WTC11 (cell line): ENCODE measurements around the gene CLIP1. TPM values are rescaled to one million over a fixed set of nuclear protein-coding genes. Genes with fewer than 3 reads are reported as not detected.
A peak's percentile ranks its signal among the peaks of the same experiment; 100 is the strongest.

Source experiments
- CREB1 ChIP-seq: sonication (generic); formaldehyde crosslinking; IDR thresholded peaks from 2 replicates; pipeline ENCODE4 v1.8.0; 2023; ENCODE audit warnings: mild to moderate bottlenecking, missing genetic modification reagents
- E2F4 ChIP-seq: sonication (generic); formaldehyde crosslinking; IDR thresholded peaks from 2 replicates; pipeline ENCODE4 v1.8.1; 2022; ENCODE audit warnings: low read depth, mild to moderate bottlenecking, moderate library complexity, missing genetic modification reagents, borderline replicate concordance
- ELF4 ChIP-seq: sonication (generic); formaldehyde crosslinking; IDR thresholded peaks from 2 replicates; pipeline ENCODE4 v1.8.1; 2022; ENCODE audit warnings: low read depth, mild to moderate bottlenecking, moderate library complexity, missing genetic modification reagents
- FOXP1 ChIP-seq: sonication (generic); formaldehyde crosslinking; IDR thresholded peaks from 2 replicates; pipeline ENCODE4 v1.8.0; 2022; ENCODE audit warnings: missing genetic modification reagents, mild to moderate bottlenecking, moderate library complexity, borderline replicate concordance
- FOXP4 ChIP-seq: sonication (generic); formaldehyde crosslinking; IDR thresholded peaks from 2 replicates; pipeline ENCODE4 v1.8.0; 2022; ENCODE audit warnings: mild to moderate bottlenecking, missing genetic modification reagents
- HMGA2 ChIP-seq: fragments of 250-450 bp; sonication (Bioruptor Pico); IDR thresholded peaks from 2 replicates; pipeline ENCODE4 v1.4.0; 2021; ENCODE audit warnings: mild to moderate bottlenecking, moderate library complexity
- HMGXB4 ChIP-seq: sonication (generic); formaldehyde crosslinking; IDR thresholded peaks from 2 replicates; pipeline ENCODE4 v1.8.1; 2023; ENCODE audit warnings: mild to moderate bottlenecking, moderate library complexity, missing genetic modification reagents
- JAZF1 ChIP-seq: fragments of 250-450 bp; sonication (Bioruptor Pico); IDR thresholded peaks from 2 replicates; pipeline ENCODE4 v1.9.0; 2021; ENCODE audit warnings: moderate library complexity, mild to moderate bottlenecking, inconsistent platforms
- JUN ChIP-seq: sonication (generic); formaldehyde crosslinking; IDR thresholded peaks from 2 replicates; pipeline ENCODE4 v1.8.0; 2023; ENCODE audit warnings: mild to moderate bottlenecking, missing genetic modification reagents
- MXD4 ChIP-seq: fragments of 250-450 bp; sonication (Bioruptor Pico); IDR thresholded peaks from 2 replicates; pipeline ENCODE4 v1.8.0; 2021; ENCODE audit warnings: mild to moderate bottlenecking, moderate library complexity, borderline replicate concordance
- NFE2L1 ChIP-seq: sonication (generic); formaldehyde crosslinking; IDR thresholded peaks from 2 replicates; pipeline ENCODE4 v1.8.1; 2023; ENCODE audit warnings: missing genetic modification reagents
- NFYB ChIP-seq: sonication (generic); formaldehyde crosslinking; conservative IDR thresholded peaks from 2 replicates; pipeline ENCODE4 v1.8.0; 2022; ENCODE audit warnings: low read depth, missing genetic modification reagents
- NR1H2 ChIP-seq: sonication (generic); formaldehyde crosslinking; IDR thresholded peaks from 2 replicates; pipeline ENCODE4 v1.9.0; 2021; ENCODE audit warnings: mild to moderate bottlenecking, moderate library complexity, missing genetic modification reagents
- NR2C2 ChIP-seq: sonication (generic); formaldehyde crosslinking; IDR thresholded peaks from 2 replicates; pipeline ENCODE4 v1.8.0; 2022; ENCODE audit warnings: mild to moderate bottlenecking, missing genetic modification reagents
- PRRX2 ChIP-seq: fragments of 250-450 bp; sonication (Bioruptor Pico); IDR thresholded peaks from 2 replicates; pipeline ENCODE4 v1.8.0; 2021; ENCODE audit warnings: mild to moderate bottlenecking
- SOX15 ChIP-seq: fragments of 250-450 bp; sonication (Bioruptor Pico); IDR thresholded peaks from 2 replicates; pipeline ENCODE4 v1.9.0; 2021; ENCODE audit warnings: mild to moderate bottlenecking
- TCF7 ChIP-seq: sonication (generic); formaldehyde crosslinking; IDR thresholded peaks from 2 replicates; pipeline ENCODE4 v1.8.0; 2022; ENCODE audit warnings: mild to moderate bottlenecking, low read depth, missing genetic modification reagents, moderate library complexity
- TEAD4 ChIP-seq: sonication (generic); formaldehyde crosslinking; IDR thresholded peaks from 2 replicates; pipeline ENCODE4 v1.8.0; 2022; ENCODE audit warnings: mild to moderate bottlenecking, missing genetic modification reagents
- TP53 ChIP-seq: sonication (generic); formaldehyde crosslinking; IDR thresholded peaks from 2 replicates; pipeline ENCODE4 v1.8.1; 2023; ENCODE audit warnings: mild to moderate bottlenecking, missing genetic modification reagents
- USF1 ChIP-seq: sonication (generic); formaldehyde crosslinking; IDR thresholded peaks from 2 replicates; pipeline ENCODE4 v1.8.0; 2022; ENCODE audit warnings: mild to moderate bottlenecking, missing genetic modification reagents
- ZMAT4 ChIP-seq: fragments of 250-450 bp; sonication (Bioruptor Pico); IDR thresholded peaks from 2 replicates; pipeline ENCODE4 v1.9.0; 2021; ENCODE audit warnings: mild to moderate bottlenecking
- ZNF219 ChIP-seq: sonication (generic); formaldehyde crosslinking; IDR thresholded peaks from 2 replicates; pipeline ENCODE4 v1.8.0; 2023; ENCODE audit warnings: missing genetic modification reagents, mild to moderate bottlenecking, borderline replicate concordance
- ZNF263 ChIP-seq: sonication (generic); formaldehyde crosslinking; IDR thresholded peaks from 2 replicates; pipeline ENCODE4 v1.8.1; 2022; ENCODE audit warnings: low read depth, mild to moderate bottlenecking, moderate library complexity, missing genetic modification reagents
- ZNF317 ChIP-seq: sonication (generic); formaldehyde crosslinking; IDR thresholded peaks from 2 replicates; pipeline ENCODE4 v1.8.1; 2023; ENCODE audit warnings: low read depth, mild to moderate bottlenecking, moderate library complexity, missing genetic modification reagents, borderline replicate concordance
- ZNF416 ChIP-seq: fragments of 250-450 bp; sonication (Bioruptor Pico); IDR thresholded peaks from 2 replicates; pipeline ENCODE4 v1.9.0; 2021; ENCODE audit warnings: mild to moderate bottlenecking, inconsistent platforms
- ZNF423 ChIP-seq: fragments of 250-450 bp; sonication (Bioruptor Pico); IDR thresholded peaks from 2 replicates; pipeline ENCODE4 v2.1.2; 2022; ENCODE audit warnings: mild to moderate bottlenecking, moderate library complexity
- ZNF512 ChIP-seq: sonication (generic); formaldehyde crosslinking; IDR thresholded peaks from 2 replicates; pipeline ENCODE4 v1.8.1; 2022; ENCODE audit warnings: missing genetic modification reagents, borderline replicate concordance
- ZNF532 ChIP-seq: fragments of 250-450 bp; sonication (Bioruptor Pico); IDR thresholded peaks from 2 replicates; pipeline ENCODE4 v1.9.0; 2021; ENCODE audit warnings: mild to moderate bottlenecking, borderline replicate concordance
- total RNA-seq: library from RNA; stranded (reverse); gene quantifications from 3 replicates; pipeline ENCODE4 v1.2.3, GENCODE V29; 2021

CLIP1 gene
- total RNA-seq, 1 experiment from 2014 or later = 24.9 TPM

- peak; percentile 72; the same call in 1 of the 2 replicates for TF ChIP-seq HMGXB4 (CRISPR knock-in tag)
- no peak for TF ChIP-seq ZNF423 (CRISPR knock-in tag)
- no peak for TF ChIP-seq TCF7 (CRISPR knock-in tag)
- TF ChIP-seq TP53 (CRISPR knock-in tag) = 0 out of 2 replicates have a peak, but pooled peaks have one; percentile 32
- TF ChIP-seq HMGA2 (CRISPR knock-in tag) = no peak
- no peak for TF ChIP-seq MXD4
- no peak for TF ChIP-seq SOX15 (CRISPR knock-in tag)
- TF ChIP-seq FOXP1 (CRISPR knock-in tag) = peak; percentile 72; the same call in 1 of the 2 replicates
- peak; percentile 32; the same call in 1 of the 2 replicates for TF ChIP-seq JUN (CRISPR knock-in tag)
- TF ChIP-seq ZNF532 (CRISPR knock-in tag) = no peak
- TF ChIP-seq TEAD4 (CRISPR knock-in tag) = no peak
- TF ChIP-seq ZNF416 = 0 out of 2 replicates have a peak, but pooled peaks have one; percentile 71
- no peak for TF ChIP-seq ZMAT4 (CRISPR knock-in tag)
- no peak for TF ChIP-seq ZNF219 (CRISPR knock-in tag)
- TF ChIP-seq NFYB (CRISPR knock-in tag) = no peak; the same call in 1 of the 2 replicates
- 0 out of 2 replicates have a peak, but pooled peaks have one; percentile 37 for TF ChIP-seq CREB1 (CRISPR knock-in tag)
- TF ChIP-seq USF1 (CRISPR knock-in tag) = peak; percentile 100
- no peak for TF ChIP-seq NR1H2 (CRISPR knock-in tag)
- TF ChIP-seq ZNF317 = 0 out of 2 replicates have a peak, but pooled peaks have one; percentile 12
- 0 out of 2 replicates have a peak, but pooled peaks have one; percentile 52 for TF ChIP-seq FOXP4 (CRISPR knock-in tag)
- TF ChIP-seq NFE2L1 (CRISPR knock-in tag) = no peak
- no peak for TF ChIP-seq PRRX2 (CRISPR knock-in tag)
- no peak for TF ChIP-seq NR2C2
- 0 out of 2 replicates have a peak, but pooled peaks have one; percentile 62 for TF ChIP-seq ZNF263 (CRISPR knock-in tag)
- no peak for TF ChIP-seq ELF4 (CRISPR knock-in tag)
- TF ChIP-seq ZNF512 = no peak
- no peak for TF ChIP-seq JAZF1 (CRISPR knock-in tag)
- no peak for TF ChIP-seq E2F4 (CRISPR knock-in tag)
Measured at GRCh38 chr12:122266230-122266901, 156.1 kb downstream of the CLIP1 start, which contains the start of gene VPS33A (continued).
